ENCODE data around the gene ADARB2. TPM values are rescaled to one million over a fixed set of nuclear protein-coding genes. Genes with fewer than 3 reads are reported as not detected.

The ADARB2 gene
- polyA plus RNA-seq, 3 donors: not detected

- H4K20me1 ChIP-seq (ENCODE audit: insufficient read depth, low read length): no peaks in the 10 kb centered on the region
- intact Hi-C loops (cut with micrococcal nuclease): no loop called here
- no peaks in the 10 kb centered on the region for H3K36me3 ChIP-seq (replicated peaks in 1 of 2; ENCODE audit: control insufficient read depth in 1 of 2, insufficient read depth in 2 of 2, low read length in 2 of 2)
- Mint-ChIP-seq H3K9me3 (peaks cover 0 to 3% (median 0%) of the 10 kb centered on the region in 7 donors), H3K4me3 (no peak overlapping the region), H3K27me3 (ENCODE audit: low read depth in 3 of 3) (peaks cover 1 to 5% (median 2%) of the 10 kb centered on the region in 3 donors), H3K4me1 (no peaks in the 10 kb centered on the region), H3K27ac (no peak overlapping the region), H3K36me3 (no peaks in the 10 kb centered on the region)
- no peak overlapping the region for H3K4me3 ChIP-seq (replicated peaks in 1 of 3; ENCODE audit: low read depth in 2 of 3, low read length in 3 of 3)
- H3K79me2 ChIP-seq (ENCODE audit: insufficient read depth, low read length): no peaks in the 10 kb centered on the region
- TF ChIP-seq, protein P1, sequence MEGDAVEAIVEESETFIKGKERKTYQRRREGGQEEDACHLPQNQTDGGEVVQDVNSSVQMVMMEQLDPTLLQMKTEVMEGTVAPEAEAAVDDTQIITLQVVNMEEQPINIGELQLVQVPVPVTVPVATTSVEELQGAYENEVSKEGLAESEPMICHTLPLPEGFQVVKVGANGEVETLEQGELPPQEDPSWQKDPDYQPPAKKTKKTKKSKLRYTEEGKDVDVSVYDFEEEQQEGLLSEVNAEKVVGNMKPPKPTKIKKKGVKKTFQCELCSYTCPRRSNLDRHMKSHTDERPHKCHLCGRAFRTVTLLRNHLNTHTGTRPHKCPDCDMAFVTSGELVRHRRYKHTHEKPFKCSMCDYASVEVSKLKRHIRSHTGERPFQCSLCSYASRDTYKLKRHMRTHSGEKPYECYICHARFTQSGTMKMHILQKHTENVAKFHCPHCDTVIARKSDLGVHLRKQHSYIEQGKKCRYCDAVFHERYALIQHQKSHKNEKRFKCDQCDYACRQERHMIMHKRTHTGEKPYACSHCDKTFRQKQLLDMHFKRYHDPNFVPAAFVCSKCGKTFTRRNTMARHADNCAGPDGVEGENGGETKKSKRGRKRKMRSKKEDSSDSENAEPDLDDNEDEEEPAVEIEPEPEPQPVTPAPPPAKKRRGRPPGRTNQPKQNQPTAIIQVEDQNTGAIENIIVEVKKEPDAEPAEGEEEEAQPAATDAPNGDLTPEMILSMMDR (IDR thresholded peaks at IDR 0.05): no peak
- 89% methylated on average over 21 of the region's 27 CpGs for WGBS (ENCODE audit: insufficient coverage)
- H3K4me2 ChIP-seq (replicated peaks; ENCODE audit: extremely low read depth, low read length, poor library complexity, severe bottlenecking): no peak overlapping the region
- H3K27ac ChIP-seq (ENCODE audit: low read depth in 1 of 2, low read length in 2 of 2): no peak overlapping the region
- no peaks in the 10 kb centered on the region for H3K9me3 ChIP-seq (replicated peaks in 1 of 2; ENCODE audit: control insufficient read depth in 1 of 2, insufficient read depth in 1 of 2, low read length in 2 of 2)
- H3K27me3 ChIP-seq (ENCODE audit: control insufficient read depth in 2 of 2, insufficient read depth in 2 of 2, low read length in 2 of 2): no peaks in the 10 kb centered on the region
- no peak overlapping the region for H2AFZ ChIP-seq (ENCODE audit: insufficient read depth, low read depth, low read length, poor library complexity, severe bottlenecking)
- no peak overlapping the region for H3K9ac ChIP-seq (ENCODE audit: insufficient read depth, low read length, poor library complexity, severe bottlenecking)
- no peaks in the 10 kb centered on the region for H3K4me1 ChIP-seq (ENCODE audit: control insufficient read depth in 1 of 2, insufficient read depth in 2 of 2, low read length in 2 of 2)
- DNase-seq: no peak
These were observed 531.8 kb downstream of the ADARB2 start for GRCh38 chr10:1205450-1206030.

DNA sequence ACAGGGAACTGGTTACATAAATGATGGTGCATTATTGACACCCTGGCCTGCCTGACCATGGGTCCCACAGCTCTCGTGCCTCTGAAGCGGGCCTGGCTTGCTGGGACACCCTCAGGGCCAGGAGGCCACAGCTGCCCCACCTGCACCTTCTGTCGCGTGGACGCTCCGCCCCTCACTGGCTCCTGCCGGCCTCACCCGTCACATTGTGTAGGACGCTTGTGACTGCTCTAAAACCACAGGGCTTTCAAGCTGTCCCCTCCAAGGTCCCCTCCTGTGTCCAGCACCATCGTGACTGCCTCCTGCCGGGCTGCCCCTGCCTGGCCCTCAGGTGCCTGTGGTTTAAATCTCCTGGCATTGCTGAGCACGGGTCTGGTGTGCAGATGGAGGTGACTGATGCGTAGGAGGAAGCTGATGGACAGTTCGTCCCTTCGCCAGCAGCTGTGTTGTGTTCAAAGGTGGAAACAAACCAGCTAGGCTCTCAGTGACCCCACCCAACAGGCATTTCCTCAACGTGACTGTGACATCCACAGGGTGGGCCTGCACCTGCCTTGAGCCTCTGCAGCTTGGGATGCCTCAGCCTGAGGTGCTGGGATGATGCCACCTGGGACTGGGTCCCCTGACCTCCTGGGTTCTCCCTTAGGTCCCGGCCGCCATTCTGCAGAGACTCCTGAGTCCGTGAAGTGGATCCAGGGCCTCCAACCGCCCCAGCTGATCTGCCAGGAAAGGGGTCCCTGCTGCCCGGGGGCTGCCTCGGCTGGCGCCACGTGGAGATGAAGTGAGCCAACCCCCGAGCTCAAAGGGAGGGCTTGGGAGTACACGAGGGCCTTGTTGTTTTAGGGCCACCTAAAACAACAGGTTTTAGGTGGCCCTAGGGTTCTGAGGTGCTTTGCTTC lies 532.6 kb downstream of the ADARB2 start:
- H3K4me2 ChIP-seq (replicated peaks; ENCODE audit: extremely low read depth, low read length, poor library complexity, severe bottlenecking): no peak overlapping the region
- H3K27me3 Mint-ChIP-seq (ENCODE audit: low read depth in 3 of 3): peaks cover 1 to 6% (median 5%) of the 10 kb centered on the region in 3 donors
- intact Hi-C loops (cut with micrococcal nuclease): no loop called here
- no peak overlapping the region for H3K4me3 ChIP-seq (replicated peaks in 1 of 3; ENCODE audit: low read depth in 2 of 3, low read length in 3 of 3)
- no peak overlapping the region for H3K27ac Mint-ChIP-seq
- no peaks in the 10 kb centered on the region for H3K4me1 ChIP-seq (ENCODE audit: control insufficient read depth in 1 of 2, insufficient read depth in 2 of 2, low read length in 2 of 2)
- H3K27me3 ChIP-seq (ENCODE audit: control insufficient read depth in 2 of 2, insufficient read depth in 2 of 2, low read length in 2 of 2): no peaks in the 10 kb centered on the region
- H3K27ac ChIP-seq (ENCODE audit: low read depth in 1 of 2, low read length in 2 of 2): no peak overlapping the region
- H3K9me3 Mint-ChIP-seq: peaks cover 0 to 3% (median 0%) of the 10 kb centered on the region in 7 donors
- H4K20me1 ChIP-seq (ENCODE audit: insufficient read depth, low read length): no peaks in the 10 kb centered on the region
- DNase-seq: no peak
- H3K36me3 Mint-ChIP-seq: no peaks in the 10 kb centered on the region
- WGBS (ENCODE audit: insufficient coverage): 93% methylated on average over 22 of the region's 26 CpGs
- H3K9me3 ChIP-seq (replicated peaks in 1 of 2; ENCODE audit: control insufficient read depth in 1 of 2, insufficient read depth in 1 of 2, low read length in 2 of 2): no peaks in the 10 kb centered on the region
- H2AFZ ChIP-seq (ENCODE audit: insufficient read depth, low read depth, low read length, poor library complexity, severe bottlenecking): no peak overlapping the region
- no peaks in the 10 kb centered on the region for H3K79me2 ChIP-seq (ENCODE audit: insufficient read depth, low read length)
- H3K9ac ChIP-seq (ENCODE audit: insufficient read depth, low read length, poor library complexity, severe bottlenecking): no peak overlapping the region
- H3K36me3 ChIP-seq (replicated peaks in 1 of 2; ENCODE audit: control insufficient read depth in 1 of 2, insufficient read depth in 2 of 2, low read length in 2 of 2): no peaks in the 10 kb centered on the region
- H3K4me1 Mint-ChIP-seq: no peaks in the 10 kb centered on the region
- TF ChIP-seq, protein P1 (IDR thresholded peaks at IDR 0.05): no peak
- no peak overlapping the region for H3K4me3 Mint-ChIP-seq
